ENCODE data around the gene PHLDB3.

- TF ChIP-seq CTCF (conservative IDR thresholded peaks at IDR 0.05; ENCODE audit: low read depth, low read length), result no peak
- no peak for TF ChIP-seq EZH2 (IDR thresholded peaks at IDR 0.05; ENCODE audit: borderline replicate concordance, low read depth, low read length, poor library complexity, severe bottlenecking)
Measured at GRCh38 chr19:43538922-43539321, 34.4 kb upstream of the PHLDB3 start.

Measured in A673 (cell line).